GM19463 (cell line): Measurements from ENCODE around the gene SEC63.
"Not testable (repeated sequence)": the region's sequence is repeated elsewhere in the genome, so short reads cannot be mapped to it uniquely, and the experiment has no call there.

Experiments
- ATAC-seq: cut with Tn5 transposase; IDR thresholded peaks from one replicate; pipeline ENCODE4 v1.9.1; 2021; ENCODE audit warnings: mild to moderate bottlenecking, moderate library complexity; ENCODE audit not compliant: unreplicated experiment

SEC63 gene, protein sequence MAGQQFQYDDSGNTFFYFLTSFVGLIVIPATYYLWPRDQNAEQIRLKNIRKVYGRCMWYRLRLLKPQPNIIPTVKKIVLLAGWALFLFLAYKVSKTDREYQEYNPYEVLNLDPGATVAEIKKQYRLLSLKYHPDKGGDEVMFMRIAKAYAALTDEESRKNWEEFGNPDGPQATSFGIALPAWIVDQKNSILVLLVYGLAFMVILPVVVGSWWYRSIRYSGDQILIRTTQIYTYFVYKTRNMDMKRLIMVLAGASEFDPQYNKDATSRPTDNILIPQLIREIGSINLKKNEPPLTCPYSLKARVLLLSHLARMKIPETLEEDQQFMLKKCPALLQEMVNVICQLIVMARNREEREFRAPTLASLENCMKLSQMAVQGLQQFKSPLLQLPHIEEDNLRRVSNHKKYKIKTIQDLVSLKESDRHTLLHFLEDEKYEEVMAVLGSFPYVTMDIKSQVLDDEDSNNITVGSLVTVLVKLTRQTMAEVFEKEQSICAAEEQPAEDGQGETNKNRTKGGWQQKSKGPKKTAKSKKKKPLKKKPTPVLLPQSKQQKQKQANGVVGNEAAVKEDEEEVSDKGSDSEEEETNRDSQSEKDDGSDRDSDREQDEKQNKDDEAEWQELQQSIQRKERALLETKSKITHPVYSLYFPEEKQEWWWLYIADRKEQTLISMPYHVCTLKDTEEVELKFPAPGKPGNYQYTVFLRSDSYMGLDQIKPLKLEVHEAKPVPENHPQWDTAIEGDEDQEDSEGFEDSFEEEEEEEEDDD

DNA sequence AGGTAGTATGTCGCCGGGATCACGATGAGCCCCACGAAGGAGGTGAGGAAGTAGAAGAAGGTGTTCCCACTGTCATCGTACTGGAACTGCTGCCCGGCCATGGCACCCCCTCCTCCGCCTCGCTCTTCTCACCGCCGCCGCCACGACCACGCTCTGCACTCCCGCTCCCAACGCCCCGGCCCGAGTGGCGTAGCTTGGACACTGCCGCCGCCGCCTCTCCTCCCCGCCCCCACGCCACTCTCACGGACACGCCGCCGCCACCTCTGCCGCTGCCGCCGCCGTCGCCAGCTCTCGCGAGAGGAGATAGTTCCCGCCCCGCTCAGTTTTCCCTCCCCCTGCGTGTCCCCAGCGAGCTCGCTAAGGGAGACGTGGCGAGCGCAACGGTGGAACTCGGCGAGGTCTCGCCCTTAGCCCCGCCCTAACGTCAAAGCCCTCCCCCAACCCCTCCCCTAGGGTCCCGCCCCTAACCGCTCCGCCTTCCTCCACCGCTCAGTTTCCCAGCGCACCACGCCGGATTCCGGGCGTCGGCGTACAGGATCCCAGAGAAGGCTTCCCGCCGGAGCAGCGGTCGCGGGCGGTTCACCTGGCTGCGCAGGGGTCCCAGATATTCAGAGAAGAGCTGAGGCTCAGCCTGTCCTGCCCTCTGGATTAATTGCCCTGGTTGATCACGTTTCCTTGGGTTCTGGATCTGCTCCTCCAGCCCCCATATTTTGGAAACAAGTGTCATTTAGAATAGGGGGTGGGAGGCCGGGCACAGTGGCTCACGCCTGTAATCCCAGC lies at the start of gene SEC63:
Gene SEC63, minus strand, starts transcription at position 300 of the 780 bp plus-strand sequence. Its CDS starts 199 bp downstream, at position 101.
- ATAC-seq: peak; percentile 94

DNA sequence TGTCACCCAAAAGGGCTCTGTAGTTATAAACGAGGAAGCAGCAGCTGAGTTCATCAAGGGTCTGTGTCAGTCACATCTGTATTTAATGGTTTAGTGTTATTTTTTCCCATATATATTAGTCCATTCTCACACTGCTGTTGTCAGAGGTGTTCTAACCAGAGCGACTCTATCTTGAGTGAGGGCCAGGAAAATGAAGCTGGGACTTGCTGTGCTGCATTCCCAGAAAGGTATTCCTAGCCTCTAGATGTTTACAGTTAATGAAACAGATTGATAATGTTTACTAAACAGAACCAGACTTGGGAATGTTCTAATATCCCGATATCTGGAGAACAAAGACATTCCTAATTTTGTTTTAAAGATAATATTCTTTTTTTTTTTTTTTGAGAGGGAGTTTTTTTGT lies 48.0 kb upstream of the SEC63 start:
- no peak for ATAC-seq

DNA sequence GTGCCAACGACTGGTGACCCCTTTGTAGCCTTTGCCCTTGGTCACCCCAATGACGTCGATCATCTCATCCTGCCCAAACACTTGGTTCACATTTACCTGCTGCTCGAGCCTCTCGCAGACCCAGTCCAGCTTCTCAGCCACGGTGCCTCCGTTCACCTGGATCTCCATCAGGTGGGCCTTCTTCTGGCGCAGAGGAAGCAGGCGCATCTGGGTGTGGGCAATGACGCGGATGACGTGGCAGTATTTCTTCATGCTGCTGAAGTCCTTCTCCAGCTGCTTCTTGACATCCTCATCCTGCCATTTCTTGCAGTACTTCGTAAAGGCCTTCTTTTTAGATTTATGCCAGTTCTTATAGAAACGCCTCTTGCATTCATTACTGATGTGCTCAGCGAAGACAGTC lies 46.9 kb upstream of the SEC63 start:
- no peak for ATAC-seq

DNA sequence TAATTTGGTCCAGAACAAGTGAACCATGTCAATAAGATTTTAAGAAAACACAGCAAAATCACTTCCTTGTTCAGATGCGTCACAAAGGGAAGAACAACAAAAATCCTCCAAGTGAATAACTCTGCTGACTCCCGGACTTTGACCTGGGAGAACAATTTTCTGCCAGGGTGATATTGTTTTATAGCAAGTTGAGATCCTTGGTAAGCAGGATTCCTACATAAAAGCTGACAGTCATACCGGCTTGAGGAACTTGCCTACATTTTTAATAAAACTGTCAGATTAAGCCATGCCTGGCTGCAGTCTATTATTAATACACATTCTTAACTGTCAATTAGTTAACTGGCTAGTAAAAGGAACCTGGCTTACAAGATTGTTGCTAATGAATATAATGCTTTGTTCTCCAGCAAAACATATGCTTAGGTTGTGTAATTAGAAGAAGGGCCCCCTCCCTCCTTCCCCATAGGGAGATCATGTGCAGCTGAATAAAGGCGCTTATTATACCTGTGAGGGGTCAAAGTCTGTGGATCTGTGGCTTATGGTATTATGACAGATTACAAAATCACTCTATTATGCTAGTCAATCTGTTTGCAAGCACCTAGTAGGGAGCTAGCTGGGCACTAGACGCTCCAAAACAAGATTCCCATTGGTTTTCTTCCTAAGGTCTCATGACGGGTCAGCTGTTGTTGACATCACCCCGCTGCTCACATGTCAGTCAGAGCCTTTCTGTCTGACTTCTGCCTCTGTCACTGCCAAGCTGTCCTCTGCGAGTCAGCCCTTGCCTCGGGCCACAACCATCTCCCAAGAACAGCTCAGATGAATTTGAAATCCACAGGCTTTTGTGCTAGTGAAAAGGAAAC lies 44.6 kb upstream of the SEC63 start:
- no peak for ATAC-seq

DNA sequence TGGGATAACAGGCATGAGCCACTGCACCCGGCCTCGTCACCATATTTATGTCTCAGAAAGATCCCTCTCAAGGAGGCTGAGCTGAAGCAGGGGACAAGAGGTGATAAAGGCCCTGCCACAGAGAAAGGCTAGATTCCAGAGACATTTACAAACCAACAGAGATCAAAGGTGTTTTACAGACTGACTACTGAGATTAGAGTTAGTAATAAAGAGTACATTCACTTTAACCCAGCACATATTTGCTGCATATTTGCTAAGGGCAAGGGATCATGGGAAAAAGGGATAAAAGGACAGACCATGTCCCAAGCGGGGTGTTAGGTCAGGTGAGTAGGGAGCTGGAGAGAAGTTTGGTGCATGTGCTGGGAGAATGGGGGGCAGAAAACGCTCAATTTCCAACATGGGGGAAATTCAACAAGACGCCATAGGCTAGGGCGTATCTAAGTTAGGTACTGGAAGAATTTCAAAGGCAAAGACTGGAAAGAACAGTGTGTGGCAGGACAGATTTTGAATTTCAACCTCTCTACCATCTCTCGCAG lies 43.8 kb upstream of the SEC63 start:
- no peak for ATAC-seq

DNA sequence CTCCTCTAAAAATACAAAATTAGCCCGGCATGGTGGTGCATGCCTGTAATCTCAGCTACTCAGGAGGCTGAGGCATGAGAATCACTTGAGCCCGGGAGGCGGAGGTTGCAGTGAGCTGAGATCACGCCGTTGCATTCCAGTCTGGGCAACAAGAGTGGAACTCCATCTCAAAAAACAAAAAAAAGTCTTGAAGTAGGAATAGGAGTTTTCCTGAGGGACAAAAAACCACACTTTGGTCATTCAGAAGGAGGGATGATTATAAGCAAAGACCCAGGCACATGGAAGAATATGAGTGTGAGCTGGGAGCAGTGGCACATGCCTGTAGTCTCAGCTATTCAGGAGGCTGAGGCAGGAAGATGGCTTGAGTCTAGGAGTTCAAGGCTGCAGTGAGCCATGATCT lies 42.3 kb upstream of the SEC63 start:
- ATAC-seq: not testable (repeated sequence)

DNA sequence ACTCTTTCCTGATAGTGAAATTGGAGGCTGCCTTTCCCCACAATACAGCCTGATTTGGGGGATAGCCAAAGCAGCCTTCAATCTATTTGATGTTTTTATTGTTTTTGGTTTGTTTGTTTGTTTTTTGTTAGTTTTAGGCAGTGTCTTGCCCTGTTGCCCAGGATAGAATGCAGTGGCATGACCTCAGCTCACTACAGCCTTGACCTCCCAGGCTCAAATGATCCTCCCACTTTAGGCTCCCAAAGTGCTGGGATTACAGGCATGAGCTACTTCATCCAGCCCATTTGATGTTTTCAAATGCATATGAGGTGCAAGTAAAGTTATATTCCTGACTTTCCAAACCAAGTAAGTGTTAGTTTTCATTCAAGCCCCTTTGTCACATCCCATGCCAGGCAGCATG lies 41.3 kb upstream of the SEC63 start:
- no peak for ATAC-seq

DNA sequence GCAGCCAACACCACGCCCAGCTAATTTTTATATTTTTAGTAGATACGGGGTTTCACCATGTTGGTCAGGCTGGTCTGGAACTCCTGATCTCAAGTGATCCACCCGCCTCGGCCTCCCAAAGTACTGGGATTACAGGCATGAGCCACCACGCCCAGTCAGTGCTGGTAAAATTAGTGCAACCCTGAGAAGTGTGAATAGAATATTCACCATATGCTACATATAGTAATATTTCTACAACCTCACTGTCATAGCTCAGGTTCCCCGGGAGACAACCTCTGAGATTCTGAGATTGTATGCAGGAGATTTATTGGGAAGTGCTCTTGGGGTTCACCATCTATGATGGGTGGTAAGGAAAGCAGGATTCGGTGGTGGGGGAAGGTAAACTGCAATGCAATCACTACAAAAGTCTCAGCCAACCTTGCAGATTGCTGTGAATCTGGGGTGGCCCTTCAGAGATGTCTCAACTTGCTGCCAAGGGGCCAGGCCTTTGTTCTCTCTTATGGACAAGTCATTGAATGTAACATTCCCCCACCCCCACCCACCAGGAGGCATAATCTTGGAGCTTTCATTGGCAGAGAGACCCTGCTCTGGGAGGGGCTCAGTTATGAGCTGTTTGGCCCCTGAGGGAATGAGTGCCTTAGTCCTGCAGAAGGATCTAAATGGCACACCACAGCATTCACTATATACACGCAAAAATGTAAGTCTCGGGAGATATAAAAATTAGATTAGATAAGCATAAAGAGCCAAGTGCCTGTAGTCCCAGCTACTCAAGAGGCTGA lies 34.0 kb upstream of the SEC63 start:
- ATAC-seq: no peak

DNA sequence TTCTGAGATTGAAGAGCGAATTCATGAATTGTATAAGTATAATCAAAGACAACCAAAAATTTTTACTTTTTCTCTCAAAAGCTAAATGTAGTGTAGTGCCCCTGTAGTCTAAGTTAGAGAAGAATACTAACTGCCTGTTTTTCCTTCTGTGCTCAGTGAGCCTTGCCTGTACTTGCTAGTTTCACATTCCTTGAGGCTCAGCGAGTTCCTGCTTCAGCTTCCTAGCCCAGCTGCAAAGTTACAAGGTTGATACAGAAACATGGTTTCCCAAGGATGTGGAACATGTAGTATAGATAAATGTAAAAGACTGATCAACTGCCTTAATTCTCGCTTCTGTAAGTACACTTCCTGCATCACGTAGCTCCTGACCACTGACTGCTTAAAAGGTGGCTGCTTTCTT lies 33.1 kb upstream of the SEC63 start:
- no peak for ATAC-seq

DNA sequence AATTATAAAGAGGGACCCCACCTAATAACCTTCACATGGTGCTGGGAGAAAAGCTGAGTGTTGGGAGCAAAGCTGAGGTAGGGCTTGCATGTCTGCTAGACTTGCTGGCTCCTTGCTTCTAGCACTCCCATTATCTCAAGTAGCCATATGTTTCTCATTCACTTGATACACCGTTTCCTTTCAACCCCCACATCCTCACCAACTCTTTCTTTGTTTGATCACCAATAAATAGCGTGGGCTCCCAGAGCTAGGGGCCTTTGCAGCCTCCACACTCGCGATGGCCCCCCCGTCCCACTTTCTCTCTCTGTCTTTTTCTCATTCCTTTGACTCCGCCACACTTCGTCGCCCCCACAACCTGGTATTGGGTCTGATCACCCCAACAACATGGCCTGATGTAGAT lies 32.6 kb upstream of the SEC63 start:
- not testable (repeated sequence) for ATAC-seq

DNA sequence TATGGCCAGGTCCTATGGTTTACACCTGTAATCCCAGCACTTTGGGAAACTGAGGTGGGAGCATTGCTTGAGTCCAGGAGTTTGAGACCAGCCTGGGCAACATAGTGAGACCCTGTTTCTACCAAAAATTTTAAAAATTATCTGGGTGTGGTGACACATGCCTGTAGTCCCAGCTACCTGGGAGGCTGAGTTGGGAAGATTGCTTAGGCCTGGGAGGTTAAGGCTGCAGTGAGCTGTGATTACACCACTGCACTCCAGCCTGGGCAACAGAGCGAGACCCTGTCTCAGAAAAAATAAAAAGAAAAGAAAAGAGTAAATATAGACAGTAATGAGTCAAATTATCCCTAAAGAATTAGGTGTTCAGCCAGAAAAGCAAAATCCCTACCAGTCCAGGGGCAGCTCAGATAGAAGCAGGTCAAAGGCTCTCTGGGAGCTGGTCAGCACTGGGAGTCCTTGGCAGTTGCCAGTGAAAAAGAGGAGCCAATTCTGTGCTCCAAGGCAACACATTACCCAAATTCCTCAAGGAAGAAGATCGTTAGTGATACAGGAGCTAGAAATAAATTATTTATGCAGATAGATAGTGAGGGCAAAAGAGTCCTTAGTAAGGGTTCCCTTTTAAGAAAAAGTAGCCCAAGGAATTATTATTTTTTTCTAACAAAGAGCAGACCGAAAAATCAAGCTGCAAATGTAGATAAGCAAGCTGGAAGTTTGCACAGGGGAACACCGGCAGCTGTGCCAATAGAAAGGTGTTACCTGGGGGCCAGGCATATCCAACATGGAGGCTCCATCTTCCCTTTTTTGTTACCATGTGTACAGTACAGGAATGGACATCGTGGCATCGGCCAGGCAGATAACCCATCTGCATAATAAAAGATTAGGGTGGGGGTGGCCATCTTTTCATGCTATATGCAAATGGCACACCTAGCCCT lies 31.4 kb upstream of the SEC63 start:
- ATAC-seq: no peak

DNA sequence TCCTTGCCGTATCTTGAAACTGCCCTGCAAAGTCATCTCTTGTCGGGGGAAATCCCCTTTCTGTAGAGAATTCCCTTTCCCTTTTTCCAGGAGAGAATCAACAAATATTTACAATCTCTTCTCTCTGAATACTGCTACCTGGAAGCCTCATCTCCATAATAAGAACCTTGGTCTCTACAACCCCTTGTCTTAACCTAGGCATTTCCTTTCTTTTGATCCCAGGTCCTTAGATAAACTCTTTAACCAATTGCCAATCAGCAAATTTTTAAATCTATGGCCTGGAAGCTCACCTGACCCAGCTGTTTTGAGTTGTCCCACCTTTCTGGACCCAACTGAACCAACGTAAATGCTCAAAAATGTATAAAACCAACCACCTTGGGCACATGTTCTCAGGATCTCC lies 30.6 kb upstream of the SEC63 start:
- ATAC-seq: no peak

DNA sequence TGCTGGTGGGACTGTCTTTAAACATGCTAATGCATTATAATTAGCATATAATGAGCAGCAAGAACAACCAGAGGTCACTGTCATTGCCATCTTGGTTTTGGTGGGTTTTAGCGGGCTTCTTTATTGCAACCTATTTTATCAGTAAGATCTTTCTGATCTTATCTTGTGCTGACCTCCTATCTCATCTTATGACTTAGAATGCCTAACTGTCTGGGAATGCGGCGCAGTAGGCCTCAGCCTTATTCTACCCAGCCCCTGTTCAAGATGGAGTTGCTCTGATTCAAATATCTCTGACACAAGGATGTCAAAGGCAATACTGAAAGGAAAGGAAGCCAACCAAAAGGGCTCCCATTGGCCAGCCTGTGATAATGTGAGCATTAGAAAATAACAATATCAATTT lies 29.8 kb upstream of the SEC63 start:
- no peak for ATAC-seq

DNA sequence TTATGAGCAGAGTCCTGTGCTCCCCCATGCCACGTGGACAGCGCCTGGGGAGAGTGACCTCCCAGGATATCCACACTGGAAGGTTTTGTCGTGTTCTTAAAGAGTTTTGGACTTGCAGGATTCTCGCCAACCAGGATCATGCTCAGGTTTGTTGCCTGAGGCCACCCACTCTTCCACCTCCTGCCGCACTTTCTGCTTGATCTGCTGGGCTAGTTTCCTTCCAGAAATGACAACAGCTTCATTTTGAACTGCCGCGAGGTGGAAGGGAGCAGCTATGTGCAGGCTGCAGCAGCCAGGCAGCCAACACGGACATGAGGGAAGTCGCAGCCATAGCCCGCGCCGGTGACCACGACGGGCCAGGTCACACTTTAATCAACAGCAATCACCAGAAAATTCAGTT lies 27.7 kb upstream of the SEC63 start:
- ATAC-seq: no peak

DNA sequence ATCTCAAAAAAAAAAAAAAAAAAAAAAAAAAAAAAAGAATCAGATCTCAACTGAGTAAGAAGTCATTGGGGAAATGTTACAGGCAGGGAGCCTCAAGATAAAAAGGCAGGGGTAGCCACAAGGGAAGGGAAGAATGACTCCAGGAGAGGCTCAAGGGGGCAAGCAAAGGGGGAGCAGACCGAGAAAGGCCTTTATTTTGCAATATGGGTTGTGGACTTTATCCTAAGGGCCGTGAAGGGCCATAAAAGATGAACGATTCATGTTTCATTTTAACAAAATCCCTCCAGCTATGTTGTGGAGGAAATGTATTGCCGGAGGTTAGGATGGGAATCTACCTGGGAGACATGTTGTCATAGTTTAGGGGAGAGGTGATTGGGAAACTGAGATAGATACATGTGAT lies 25.8 kb upstream of the SEC63 start:
- no peak for ATAC-seq

DNA sequence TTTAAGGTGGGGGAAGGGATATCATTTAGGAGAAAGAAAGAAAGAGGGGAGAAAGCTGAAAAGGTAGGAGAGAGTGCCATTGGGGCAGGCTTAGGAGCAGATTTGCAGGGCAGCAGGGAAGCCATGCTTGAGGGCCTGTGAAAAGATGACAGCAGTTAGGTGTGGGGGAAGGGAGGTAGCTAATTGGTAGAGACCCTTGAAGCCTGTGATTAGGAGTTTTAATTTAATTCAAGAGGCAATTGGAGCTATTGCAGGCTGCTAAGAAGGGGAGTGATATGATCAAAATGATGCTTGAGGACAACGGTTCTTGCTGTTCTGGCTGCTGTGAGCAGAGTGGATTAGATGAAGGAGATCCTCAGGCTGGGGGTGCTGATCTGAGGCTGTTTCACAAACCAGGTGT lies 24.5 kb upstream of the SEC63 start:
- no peak for ATAC-seq

DNA sequence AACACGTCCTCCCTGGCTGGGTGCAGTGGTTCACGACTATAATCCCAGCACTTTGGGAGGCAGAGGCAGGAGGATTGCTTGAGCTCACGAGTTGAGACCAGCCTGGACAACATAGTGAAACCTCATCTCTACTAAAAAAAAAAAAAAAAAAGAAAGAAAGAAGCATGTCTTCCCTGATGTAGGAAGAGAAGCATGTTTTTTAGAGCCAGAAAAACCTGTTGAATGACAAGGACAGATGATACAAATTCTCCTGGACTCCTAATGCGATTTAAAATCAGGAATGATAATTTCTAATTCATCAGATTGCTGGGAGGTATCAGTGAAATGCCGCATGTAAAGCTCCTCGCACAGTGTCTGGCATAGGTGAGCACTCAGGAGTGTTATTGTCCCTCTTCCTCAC lies 23.7 kb upstream of the SEC63 start:
- ATAC-seq: no peak

DNA sequence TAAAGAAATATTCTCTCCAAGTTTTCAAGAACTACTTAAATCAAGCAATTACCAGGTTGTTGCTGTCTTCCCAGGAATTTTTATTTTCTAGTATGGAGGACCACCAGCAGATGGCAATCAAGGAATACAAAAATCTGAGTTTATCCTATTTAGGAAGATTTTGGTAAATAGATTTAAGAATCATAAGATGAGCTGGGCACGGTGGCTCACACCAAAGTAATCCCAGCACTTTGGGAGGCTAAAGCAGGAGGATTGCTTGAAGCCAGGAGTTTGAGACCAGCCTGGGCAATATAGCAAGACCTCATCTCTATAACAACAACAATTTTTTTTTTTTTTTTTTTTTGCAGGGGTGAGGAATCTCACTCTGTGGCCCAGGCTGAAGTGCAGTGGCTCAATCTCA lies 19.3 kb upstream of the SEC63 start:
- no peak for ATAC-seq
